GM18858 (cell line): ENCODE measurements around the gene TMEM98.
"Not testable (repeated sequence)": the region's sequence is repeated elsewhere in the genome, so short reads cannot be mapped to it uniquely, and the experiment has no call there.

Source experiments
- ATAC-seq: cut with Tn5 transposase; IDR thresholded peaks from one replicate; pipeline ENCODE4 v1.9.1; 2021; ENCODE audit not compliant: unreplicated experiment

The TMEM98 gene

DNA sequence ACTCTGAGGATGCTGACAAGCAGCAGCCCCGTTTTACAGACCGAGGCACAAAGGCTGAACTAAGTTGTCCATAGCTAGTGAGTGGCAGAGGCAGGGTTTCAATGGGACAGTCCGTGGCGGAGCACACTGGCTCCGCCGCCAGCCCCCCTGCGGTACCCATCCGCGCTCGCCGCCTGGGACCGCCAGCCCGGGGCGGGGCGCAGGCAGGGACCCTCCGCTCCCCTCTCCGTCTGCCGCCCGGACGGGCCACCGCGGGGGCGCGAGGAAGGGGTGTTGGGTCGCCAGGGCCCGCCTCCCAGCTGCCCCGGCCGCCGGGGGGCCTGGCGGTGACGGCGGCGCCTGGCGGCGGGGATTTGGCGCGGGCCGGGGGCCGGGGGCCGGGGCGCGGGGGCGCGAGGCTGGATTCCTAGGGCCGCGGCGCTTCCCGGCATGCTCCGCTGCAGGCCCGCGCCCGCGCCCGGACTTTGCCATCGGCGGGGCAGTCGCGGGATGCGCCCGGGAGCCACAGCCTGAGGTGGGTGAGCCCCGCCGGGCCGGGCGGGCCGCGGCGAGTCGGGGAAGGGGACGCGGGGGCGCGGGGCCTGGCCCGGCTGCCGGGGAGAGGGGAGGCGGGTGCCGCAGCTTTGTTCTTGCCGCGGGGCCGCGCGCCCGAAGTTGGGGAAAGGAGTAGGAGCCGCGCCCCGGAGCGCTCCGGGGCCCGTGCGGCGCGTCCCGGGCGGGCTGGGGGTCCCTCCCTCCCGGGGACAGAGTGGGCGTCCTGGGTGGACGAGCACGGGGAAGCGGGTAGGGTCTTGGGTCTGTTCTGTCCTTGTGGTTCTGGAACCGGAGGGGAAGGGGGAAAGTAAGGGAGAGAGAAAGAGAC, at the start of gene TMEM98:
TSS of gene TMEM98 (plus strand) at position 430 of the 862 bp plus-strand sequence. CDS start 3,376 bp downstream, outside the sequence.
- no peak for ATAC-seq

DNA sequence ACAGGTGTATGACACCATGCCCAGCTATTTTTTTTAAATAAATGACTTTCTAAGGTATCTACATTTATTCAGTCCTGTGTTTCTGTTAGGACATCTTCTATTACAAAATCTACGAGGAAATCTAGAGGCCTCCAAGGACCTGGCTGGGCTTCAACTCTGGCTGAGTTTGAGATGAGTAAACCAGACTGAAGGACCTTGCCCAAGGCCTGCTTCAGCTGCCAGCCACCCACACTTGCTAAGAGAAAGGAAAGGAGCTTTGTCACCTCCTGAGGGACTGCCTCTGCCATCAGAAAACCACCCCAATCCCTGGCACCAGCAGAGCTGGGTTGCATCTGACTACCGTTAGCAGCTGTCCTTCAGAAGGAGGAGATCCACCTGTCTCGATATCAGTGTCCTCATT, 49.7 kb upstream of the TMEM98 start:
- no peak for ATAC-seq

DNA sequence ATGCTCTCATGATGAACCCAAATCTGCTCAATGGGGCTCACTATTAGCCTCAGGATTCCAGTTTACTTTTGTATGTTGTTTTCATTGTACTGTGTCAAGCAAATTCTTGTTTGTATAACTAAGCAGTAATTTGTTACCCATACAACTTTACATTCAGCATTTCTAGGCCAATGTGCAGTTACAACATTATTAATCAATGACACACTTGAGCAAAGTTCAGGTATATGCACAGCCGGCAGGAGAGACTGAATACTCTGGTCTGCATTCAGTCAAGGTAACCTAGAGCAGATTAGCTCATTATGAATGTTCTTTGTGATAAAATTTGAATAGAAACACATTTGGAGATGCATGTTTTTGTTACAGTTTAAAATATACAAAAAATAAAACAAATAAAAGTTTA, 48.8 kb upstream of the TMEM98 start:
- ATAC-seq = no peak

DNA sequence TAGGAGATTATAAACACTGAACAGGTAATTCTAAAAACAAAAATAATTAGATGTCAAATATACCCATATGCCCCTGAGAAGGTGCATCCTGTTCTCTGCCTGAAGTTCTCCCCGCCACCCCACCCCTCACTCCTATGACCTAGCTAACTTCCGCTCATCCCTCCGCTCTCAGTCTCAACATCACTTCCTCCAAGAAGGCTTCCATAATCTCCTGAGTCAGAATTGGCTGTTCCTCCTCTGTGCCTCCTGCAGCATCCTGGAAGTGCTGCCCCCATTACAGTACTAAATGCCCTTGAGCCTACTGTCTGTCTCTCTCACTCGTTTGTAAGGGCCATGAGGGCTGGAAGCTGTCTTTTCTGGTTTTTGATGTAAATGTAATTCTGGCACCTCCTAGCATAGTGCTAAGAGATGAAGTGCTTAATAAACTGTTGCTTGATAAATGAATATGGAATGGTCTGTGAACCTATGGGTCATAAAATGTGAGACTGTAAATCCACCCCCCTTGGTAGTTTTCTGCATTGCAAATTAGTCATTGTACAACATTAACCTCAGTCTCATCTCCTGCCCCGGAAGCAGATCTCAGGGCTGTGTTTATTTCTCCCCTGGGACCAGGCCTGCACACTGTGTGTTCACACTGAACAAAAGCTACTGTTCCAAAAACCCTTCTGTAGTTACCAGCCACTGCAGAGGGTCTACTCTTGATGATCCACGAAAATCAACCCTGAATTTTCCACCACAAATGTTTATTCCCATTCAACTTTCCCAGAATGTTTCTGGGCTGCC, 47.1 kb upstream of the TMEM98 start:
- ATAC-seq = no peak

- no peak for ATAC-seq
Measured at GRCh38 chr17:32882029-32882428, 45.9 kb upstream of the TMEM98 start.

GRCh38 chr17:32882734-32883133, 45.2 kb upstream of the TMEM98 start:
- ATAC-seq = no peak

- ATAC-seq = not testable (repeated sequence)
Measured at GRCh38 chr17:32886951-32887350, 41.0 kb upstream of the TMEM98 start.

DNA sequence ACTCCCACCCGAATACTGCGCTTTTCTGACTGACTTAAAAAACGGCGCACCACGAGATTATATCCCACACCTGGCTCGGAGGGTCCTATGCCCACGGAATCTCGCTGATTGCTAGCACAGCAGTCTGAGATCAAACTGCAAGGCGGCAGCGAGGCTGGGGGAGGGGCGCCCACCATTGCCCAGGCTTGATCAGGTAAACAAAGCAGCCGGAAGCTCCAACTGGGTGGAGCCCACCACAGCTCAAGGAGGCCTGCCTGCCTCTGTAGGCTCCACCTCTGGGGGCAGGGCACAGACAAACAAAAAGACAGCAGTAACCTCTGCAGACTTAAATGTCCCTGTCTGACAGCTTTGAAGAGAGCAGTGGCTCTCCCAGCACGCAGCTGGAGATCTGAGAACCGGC, 40.5 kb upstream of the TMEM98 start:
- ATAC-seq = not testable (repeated sequence)

DNA sequence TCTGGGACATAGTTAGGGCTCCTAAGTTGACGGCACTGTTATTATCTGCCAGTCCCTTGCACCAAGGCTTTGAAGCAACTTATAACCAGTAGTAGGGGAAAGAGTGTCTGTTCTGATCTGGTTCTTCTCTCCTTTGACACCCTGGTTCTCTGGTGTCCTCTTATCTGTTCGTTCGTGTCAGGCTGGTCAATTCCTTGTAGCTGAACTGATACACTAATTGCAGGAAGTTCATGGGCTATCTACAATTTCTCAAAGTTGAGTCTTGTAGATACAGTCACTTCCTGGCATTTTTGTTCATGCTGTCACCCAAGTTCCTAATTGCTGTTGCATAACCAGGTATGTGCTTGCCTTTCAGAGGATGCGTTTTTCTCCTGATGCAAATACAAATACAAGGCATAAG, 33.7 kb upstream of the TMEM98 start:
- no peak for ATAC-seq

DNA sequence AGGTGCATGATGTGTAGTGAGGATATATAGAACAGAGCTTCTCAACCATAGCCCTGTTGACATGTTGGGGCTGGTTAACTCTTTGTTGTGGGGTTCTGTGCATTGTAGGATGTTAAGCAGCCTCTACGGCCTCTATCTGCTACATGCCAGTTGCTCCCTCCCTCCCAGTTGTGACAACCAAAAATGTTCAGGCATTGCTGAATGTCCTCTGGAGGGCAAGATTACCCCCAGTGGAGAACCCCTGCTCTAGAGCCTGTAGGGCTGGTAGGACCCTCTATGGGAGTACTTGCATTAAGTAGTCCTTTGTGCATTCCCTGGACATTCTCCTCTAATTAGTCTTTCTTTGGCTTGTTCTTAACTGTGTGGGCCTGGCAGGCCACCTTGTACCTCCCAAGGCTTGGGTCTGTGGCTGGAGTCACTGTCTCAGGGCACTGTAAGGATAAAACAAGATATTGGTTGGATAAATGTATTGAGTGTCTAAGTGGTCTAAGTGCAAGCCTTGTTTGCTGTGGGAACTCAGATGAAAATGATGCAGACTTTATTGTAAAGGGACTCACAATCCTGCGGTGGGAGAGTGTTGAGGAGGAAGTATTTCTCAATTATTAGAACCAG, 31.2 kb upstream of the TMEM98 start:
- no peak for ATAC-seq

GRCh38 chr17:32899236-32900013, 28.5 kb upstream of the TMEM98 start:
- ATAC-seq = no peak

- no peak for ATAC-seq
Measured at GRCh38 chr17:32901743-32902142, 26.2 kb upstream of the TMEM98 start.

- no peak for ATAC-seq
Measured at GRCh38 chr17:32903774-32904673, 23.9 kb upstream of the TMEM98 start.

DNA sequence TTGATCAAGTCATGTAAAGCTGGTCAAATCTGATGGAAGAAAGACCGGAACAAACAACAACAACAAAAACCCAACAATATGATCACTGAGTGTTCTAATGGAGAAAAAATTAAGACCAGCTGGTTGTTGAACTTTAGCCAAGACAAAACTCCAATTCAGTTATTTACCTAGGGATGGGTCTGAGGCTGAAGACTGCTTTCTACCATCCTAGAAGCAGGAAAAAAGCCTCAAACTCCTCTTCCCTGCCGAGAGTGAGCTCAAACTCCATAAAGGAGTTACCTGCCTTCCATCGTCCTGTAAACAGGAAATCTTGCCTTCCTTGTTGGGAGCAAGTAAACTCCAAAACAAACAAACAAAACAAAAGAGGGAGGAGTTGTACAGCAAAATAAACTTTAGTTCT, 23.1 kb upstream of the TMEM98 start:
- ATAC-seq = no peak

DNA sequence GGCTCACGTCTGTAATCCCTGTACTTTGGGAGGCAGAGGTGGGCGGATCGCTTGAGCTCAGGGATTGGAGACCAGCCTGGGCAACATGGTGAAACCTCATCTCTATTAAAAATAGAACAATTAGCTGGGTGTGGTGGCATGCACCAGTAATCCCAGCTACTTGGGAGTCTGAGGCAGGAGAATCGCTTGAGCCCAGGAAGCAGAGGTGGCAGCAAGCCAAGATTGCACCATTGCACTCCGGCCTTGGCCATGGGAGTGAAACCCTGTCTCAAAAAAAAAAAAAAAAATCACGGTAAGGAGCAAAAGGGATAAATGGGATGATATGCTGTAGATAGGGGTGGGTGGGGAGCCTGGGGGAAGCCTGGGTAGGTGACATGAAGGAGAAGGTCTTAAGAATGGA, 20.4 kb upstream of the TMEM98 start:
- ATAC-seq = no peak

GRCh38 chr17:32909787-32910369, 18.1 kb upstream of the TMEM98 start:
- ATAC-seq = no peak

DNA sequence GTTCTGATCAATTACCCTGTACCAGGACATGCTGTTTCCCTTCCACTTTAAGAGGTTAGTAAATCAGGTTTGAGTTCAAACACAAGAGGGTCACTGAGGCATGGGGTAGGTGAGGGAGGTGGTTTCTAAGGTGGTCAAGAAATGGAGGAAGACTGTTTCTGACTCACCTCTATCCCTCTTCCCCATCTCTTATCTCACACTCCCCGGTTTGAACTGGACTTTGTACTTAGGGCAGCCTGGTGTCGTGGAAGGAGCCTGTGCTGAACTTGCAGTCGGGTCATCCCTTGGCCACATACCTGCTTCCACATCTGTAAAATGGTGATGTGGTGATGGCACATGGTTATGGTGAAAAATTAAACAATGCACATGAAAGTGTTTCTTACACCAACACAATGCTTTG, 17.2 kb upstream of the TMEM98 start:
- ATAC-seq = no peak

- ATAC-seq = no peak
Measured at GRCh38 chr17:32912218-32912897, 15.6 kb upstream of the TMEM98 start.

GRCh38 chr17:32913593-32913992, 14.4 kb upstream of the TMEM98 start:
- ATAC-seq = no peak
